NB4 (cell line): ENCODE results near the gene SLCO4A1.
A peak's percentile ranks its signal among the peaks of the same experiment; 100 is the strongest.

Experiments
- DNase-seq: peaks from one replicate; pipeline ENCODE4 v3.0.0; 2010; ENCODE audit warnings: low read depth
- H3K4me3 ChIP-seq: one replicate; pipeline ENCODE4 v1.5.1; 2011; ENCODE audit warnings: mild to moderate bottlenecking, low read depth, low read length, moderate library complexity
- CTCF ChIP-seq: IDR thresholded peaks from one replicate; pipeline ENCODE4 v1.5.1; 2012; ENCODE audit warnings: low read depth, low read length
- MAX ChIP-seq: IDR thresholded peaks from 2 replicates; pipeline ENCODE4 v1.6.1; 2011; ENCODE audit warnings: low read depth, low read length
- MYC ChIP-seq: IDR thresholded peaks from 2 replicates; pipeline ENCODE4 v1.6.1; 2011; ENCODE audit warnings: low read depth, low read length
- POLR2A ChIP-seq: IDR thresholded peaks from 2 replicates; pipeline ENCODE4 v1.6.1; 2011; ENCODE audit warnings: mild to moderate bottlenecking; ENCODE audit not compliant: insufficient read length; ENCODE audit errors: extremely low read depth

SLCO4A1 gene

GRCh38 chr20:62674370-62674769, 32.1 kb downstream of the SLCO4A1 start:
- H3K4me3 ChIP-seq, result no peak overlapping the region
- no peak for DNase-seq
- TF ChIP-seq CTCF (no peak), MAX (no peak), MYC (no peak), POLR2A (no peak)

- peak; percentile 65 for TF ChIP-seq MYC
- TF ChIP-seq CTCF, result no peak
- TF ChIP-seq MAX, result peak; percentile 68; the same call in 1 of the 2 replicates
- H3K4me3 ChIP-seq, result no peak overlapping the region
- DNase-seq, result peak; percentile 96
These were observed 33.0 kb downstream of the SLCO4A1 start for GRCh38 chr20:62675156-62675876.

GRCh38 chr20:62675877-62676260, 33.6 kb downstream of the SLCO4A1 start:
- H3K4me3 ChIP-seq, result no peak overlapping the region
- TF ChIP-seq POLR2A (no peak), MAX (no peak), MYC (no peak), CTCF (no peak)
- DNase-seq, result no peak

GRCh38 chr20:62676976-62677375, 34.7 kb downstream of the SLCO4A1 start:
- TF ChIP-seq MAX, result peak; percentile 43; the same call in 1 of the 2 replicates
- no peak for TF ChIP-seq CTCF
- peak; percentile 26; the same call in 1 of the 2 replicates for TF ChIP-seq MYC
- no peak for TF ChIP-seq POLR2A
- DNase-seq, result peak; percentile 68
- no peak overlapping the region for H3K4me3 ChIP-seq

- no peak for TF ChIP-seq CTCF
- DNase-seq, result peak; percentile 36
- no peak overlapping the region for H3K4me3 ChIP-seq
These were observed 35.4 kb downstream of the SLCO4A1 start for GRCh38 chr20:62677678-62678077.

GRCh38 chr20:62678553-62678952, 36.2 kb downstream of the SLCO4A1 start:
- peak; percentile 98 for DNase-seq
- TF ChIP-seq POLR2A (no peak), MYC (no peak; the same call in 1 of the 2 replicates), MAX (no peak), CTCF (no peak)

More at GRCh38 chr20:62678553-62678952, 36.2 kb downstream of the SLCO4A1 start:
- no peak overlapping the region for H3K4me3 ChIP-seq
